ENCODE results near the gene EPSTI1. TPM values are rescaled to one million over a fixed set of nuclear protein-coding genes. Genes with fewer than 3 reads are reported as not detected.
"Not testable (repeated sequence)": the region's sequence is repeated elsewhere in the genome, so short reads cannot be mapped to it uniquely, and the experiment has no call there.

The EPSTI1 gene, protein sequence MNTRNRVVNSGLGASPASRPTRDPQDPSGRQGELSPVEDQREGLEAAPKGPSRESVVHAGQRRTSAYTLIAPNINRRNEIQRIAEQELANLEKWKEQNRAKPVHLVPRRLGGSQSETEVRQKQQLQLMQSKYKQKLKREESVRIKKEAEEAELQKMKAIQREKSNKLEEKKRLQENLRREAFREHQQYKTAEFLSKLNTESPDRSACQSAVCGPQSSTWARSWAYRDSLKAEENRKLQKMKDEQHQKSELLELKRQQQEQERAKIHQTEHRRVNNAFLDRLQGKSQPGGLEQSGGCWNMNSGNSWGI
- 1.5 and 9.4 TPM in 2 replicates for total RNA-seq (2014; rRNA removed; shearing (Covaris generic))
- 2.5 and 3.4 TPM in 2 replicates for polyA plus RNA-seq (2016; fragmentation: Nextera tagmentation; extraction: Ambion mirVana)

DNA sequence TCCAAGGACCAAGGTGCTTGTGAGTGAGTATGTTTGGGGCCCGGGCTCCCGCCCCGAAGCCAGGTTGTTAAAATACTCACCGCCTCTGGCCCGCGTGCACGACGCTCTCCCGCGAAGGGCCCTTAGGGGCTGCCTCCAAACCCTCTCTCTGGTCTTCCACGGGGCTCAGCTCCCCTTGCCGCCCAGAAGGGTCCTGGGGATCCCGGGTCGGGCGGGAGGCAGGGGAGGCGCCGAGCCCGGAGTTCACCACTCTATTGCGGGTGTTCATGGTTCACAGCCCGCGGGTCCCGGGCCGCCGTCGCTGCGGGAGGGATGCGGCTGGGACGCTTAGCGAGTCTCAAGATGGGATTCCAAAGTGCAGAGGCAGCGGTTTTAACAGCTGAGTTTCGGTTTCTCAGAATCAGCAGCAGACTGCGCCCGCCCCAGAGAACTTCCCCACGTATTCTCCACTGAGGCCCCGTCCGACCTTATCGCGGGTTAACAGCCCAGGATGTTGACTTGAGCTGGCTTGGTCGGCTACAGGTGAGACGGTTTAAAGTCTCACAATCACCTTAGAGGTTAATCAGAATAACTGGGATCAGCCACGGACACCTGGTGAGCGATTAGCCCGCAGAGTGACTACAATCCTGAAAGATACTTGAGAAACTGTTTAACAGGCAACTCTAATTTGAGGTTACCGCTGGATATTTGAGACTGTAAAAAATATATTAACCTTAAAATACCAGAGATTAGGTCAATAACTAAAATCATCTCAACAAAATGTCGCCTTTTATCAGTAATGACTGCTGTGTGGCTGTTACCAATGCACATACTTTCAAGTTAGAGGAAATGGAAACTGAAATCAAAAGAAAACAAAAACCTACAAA, at the start of gene EPSTI1:
Gene EPSTI1 (minus strand): TSS at position 344 of the 866 bp plus-strand sequence. CDS start 76 bp downstream, at position 268.
- TF ChIP-seq EZH2 (IDR thresholded peaks at IDR 0.05; ENCODE audit: insufficient read depth, poor library complexity, severe bottlenecking) (no peak), EZH2phosphoT487 (IDR thresholded peaks at IDR 0.05; ENCODE audit: insufficient read depth, low read depth) (no peak)
- in situ Hi-C loops (cut with MboI), result no loop called here
- H3K4me3 ChIP-seq, result peak within 1 kb of the TSS; percentile 79
- no peaks in the 10 kb centered on the region for H4K20me1 ChIP-seq (ENCODE audit: insufficient read depth)
- no peaks in the 10 kb centered on the region for H3K9me2 ChIP-seq (ENCODE audit: insufficient read depth)
- H3K9ac ChIP-seq, result peak within 1 kb of the TSS; percentile 72
- H3K27me3 ChIP-seq (replicated peaks; ENCODE audit: insufficient read depth), result no peaks in the 10 kb centered on the region
- peaks cover 17% of the 10 kb centered on the region for H3F3A ChIP-seq (ENCODE audit: insufficient read depth)
- peak within 1 kb of the TSS; percentile 91 for H2AFZ ChIP-seq
- peak within 1 kb of the TSS; percentile 76 for H3K4me2 ChIP-seq (ENCODE audit: unreplicated experiment)
- H3K79me2 ChIP-seq (ENCODE audit: insufficient read depth), result no peaks in the 10 kb centered on the region
- H3K27ac ChIP-seq, result no peak within 1 kb of the TSS; the same call in 1 of the 2 replicates
- DNase-seq, result peak; percentile 84
- H3K36me3 ChIP-seq (ENCODE audit: low read depth), result no peaks in the 10 kb centered on the region
- 3% methylated on average over 35 to 44 of the region's 45 CpGs for WGBS, 2 experiments (ENCODE audit: low coverage in 1 of 2, low lambda C conversion rate in 2 of 2, missing lambda C conversion rate in 2 of 2)
- H3K9me3 ChIP-seq (ENCODE audit: low read depth), result no peaks in the 10 kb centered on the region
- peaks cover 20% of the 10 kb centered on the region for H3K4me1 ChIP-seq (ENCODE audit: insufficient read depth)

DNA sequence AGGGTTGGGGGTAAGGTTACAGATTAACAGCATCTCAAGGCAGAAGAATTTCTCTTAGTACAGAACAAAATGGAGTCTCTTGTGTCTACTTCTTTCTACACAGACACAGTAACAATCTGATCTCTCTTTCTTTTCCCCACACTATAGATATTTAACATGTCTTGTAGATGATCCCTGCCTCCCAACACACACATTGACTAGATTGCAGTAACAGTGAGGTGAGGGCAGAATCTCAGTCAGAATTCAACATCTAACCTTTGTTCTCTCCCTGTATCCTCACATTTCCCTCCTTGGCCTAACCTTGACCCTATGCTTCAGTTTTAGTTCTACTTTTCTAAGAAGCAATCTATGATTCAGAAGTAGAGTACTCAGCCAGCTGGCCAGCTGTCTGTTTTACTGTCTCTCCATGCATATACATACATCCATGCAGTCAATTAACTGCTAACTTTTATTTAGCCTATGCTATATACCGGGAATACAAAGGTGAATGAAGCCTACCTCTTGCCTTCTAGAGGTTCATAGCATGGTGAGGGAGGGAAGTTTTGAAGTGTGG, 49.4 kb upstream of the EPSTI1 start:
- Histone ChIP-seq H2AFZ (no peak overlapping the region), H3K4me2 (ENCODE audit: unreplicated experiment) (no peak overlapping the region), H3K9me2 (ENCODE audit: insufficient read depth) (no peaks in the 10 kb centered on the region), H3K27me3 (replicated peaks; ENCODE audit: insufficient read depth) (no peaks in the 10 kb centered on the region), H4K20me1 (ENCODE audit: insufficient read depth) (0 out of 2 replicates have a peak, but pooled peaks cover 2% of the 10 kb centered on the region), H3K27ac (no peak overlapping the region), H3K9ac (no peak overlapping the region), H3K4me1 (ENCODE audit: insufficient read depth) (peaks cover 8% of the 10 kb centered on the region; the same call in 1 of the 2 replicates), H3F3A (ENCODE audit: insufficient read depth) (no peaks in the 10 kb centered on the region), H3K9me3 (ENCODE audit: low read depth) (no peaks in the 10 kb centered on the region), H3K79me2 (ENCODE audit: insufficient read depth) (peaks cover 94% of the 10 kb centered on the region), H3K4me3 (no peak overlapping the region), H3K36me3 (ENCODE audit: low read depth) (0 out of 2 replicates have a peak, but pooled peaks cover 4% of the 10 kb centered on the region)
- in situ Hi-C loops (cut with MboI), result no loop called here
- DNase-seq, result peak; percentile 15
- 89 to 100% methylated on average over 1 of the region's 1 CpG for WGBS, 2 experiments (ENCODE audit: low coverage in 1 of 2, low lambda C conversion rate in 2 of 2, missing lambda C conversion rate in 2 of 2)
- TF ChIP-seq EZH2phosphoT487 (IDR thresholded peaks at IDR 0.05; ENCODE audit: insufficient read depth, low read depth), result no peak
- no peak for TF ChIP-seq EZH2 (IDR thresholded peaks at IDR 0.05; ENCODE audit: insufficient read depth, poor library complexity, severe bottlenecking)

DNA sequence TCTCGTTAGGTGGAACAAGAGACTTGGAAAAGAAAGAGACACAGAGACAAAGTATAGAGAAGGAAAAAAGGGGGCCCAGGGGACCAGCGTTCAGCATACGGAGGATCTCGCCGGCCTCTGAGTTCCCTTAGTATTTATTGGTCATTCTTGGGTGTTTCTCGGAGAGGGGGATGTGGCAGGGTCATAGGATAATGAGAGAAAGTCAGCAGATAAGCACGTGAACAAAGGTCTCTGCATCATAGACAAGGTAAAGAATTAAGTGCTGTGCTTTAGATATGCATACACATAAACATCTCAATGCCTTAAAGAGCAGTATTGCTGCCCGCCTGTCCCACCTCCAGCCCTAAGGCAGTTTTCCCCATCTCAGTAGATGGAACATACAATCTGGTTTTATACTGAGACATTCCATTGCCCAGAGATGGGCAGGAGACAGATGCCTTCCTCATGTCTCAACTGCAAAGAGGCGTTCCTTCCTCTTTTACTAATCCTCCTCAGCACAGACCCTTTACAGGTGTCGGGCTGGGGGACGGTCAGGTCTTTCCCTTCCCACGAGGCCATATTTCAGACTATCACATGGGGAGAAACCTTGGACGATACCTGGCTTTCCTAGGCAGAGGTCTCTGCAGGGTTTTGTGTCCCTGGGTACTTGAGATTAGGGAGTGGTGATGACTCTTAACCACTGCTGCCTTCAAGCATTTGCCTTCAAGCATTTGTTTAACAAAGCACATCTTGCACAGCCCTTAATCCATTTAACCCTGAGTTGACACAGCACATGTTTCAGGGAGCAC, 48.7 kb upstream of the EPSTI1 start:
- H3K9ac ChIP-seq, result not testable (repeated sequence)
- WGBS, 2 experiments (ENCODE audit: low coverage in 1 of 2, low lambda C conversion rate in 2 of 2, missing lambda C conversion rate in 2 of 2), result 91 to 92% methylated on average over 13 of the region's 13 CpGs
- H3K79me2 ChIP-seq (ENCODE audit: insufficient read depth), result peaks cover 94% of the 10 kb centered on the region

DNA sequence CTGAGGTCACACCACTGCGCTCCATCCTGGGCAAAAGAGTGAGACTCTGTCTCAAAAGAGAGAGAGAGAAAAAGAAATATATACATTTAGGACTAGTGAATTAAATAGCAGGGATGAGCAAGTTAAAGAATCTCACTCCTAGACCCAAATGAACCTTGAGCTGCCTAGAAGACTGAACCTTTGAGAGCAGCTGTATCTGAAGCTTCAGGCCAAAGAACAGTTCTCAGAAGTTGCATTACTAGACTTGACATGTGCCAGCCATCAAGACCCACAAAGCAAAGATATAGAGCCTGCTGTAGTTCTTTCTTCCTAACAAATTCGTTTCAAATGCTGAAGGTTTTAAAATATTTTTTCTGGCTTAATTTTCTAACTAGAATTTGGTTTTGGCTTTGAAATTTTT, 47.9 kb upstream of the EPSTI1 start:
- no peak overlapping the region for H3K27ac ChIP-seq
- DNase-seq, result no peak
- no peaks in the 10 kb centered on the region for H4K20me1 ChIP-seq (ENCODE audit: insufficient read depth)
- no peak overlapping the region for H3K4me3 ChIP-seq
- WGBS, 2 experiments (ENCODE audit: low coverage in 1 of 2, low lambda C conversion rate in 2 of 2, missing lambda C conversion rate in 2 of 2), result 92 to 94% methylated on average over 2 of the region's 2 CpGs
- H3K4me2 ChIP-seq (ENCODE audit: unreplicated experiment), result no peak overlapping the region
- H3F3A ChIP-seq (ENCODE audit: insufficient read depth), result no peaks in the 10 kb centered on the region
- no peaks in the 10 kb centered on the region for H3K27me3 ChIP-seq (replicated peaks; ENCODE audit: insufficient read depth)
- H3K9me2 ChIP-seq (ENCODE audit: insufficient read depth), result no peaks in the 10 kb centered on the region
- no peak overlapping the region for H2AFZ ChIP-seq
- no peaks in the 10 kb centered on the region for H3K9me3 ChIP-seq (ENCODE audit: low read depth)
- peaks cover 94% of the 10 kb centered on the region for H3K79me2 ChIP-seq (ENCODE audit: insufficient read depth)
- 0 out of 2 replicates have a peak, but pooled peaks cover 4% of the 10 kb centered on the region for H3K36me3 ChIP-seq (ENCODE audit: low read depth)
- in situ Hi-C loops (cut with MboI), result no loop called here
- no peak overlapping the region for H3K9ac ChIP-seq
- peaks cover 8% of the 10 kb centered on the region; the same call in 1 of the 2 replicates for H3K4me1 ChIP-seq (ENCODE audit: insufficient read depth)
- no peak for TF ChIP-seq EZH2phosphoT487 (IDR thresholded peaks at IDR 0.05; ENCODE audit: insufficient read depth, low read depth)
- no peak for TF ChIP-seq EZH2 (IDR thresholded peaks at IDR 0.05; ENCODE audit: insufficient read depth, poor library complexity, severe bottlenecking)

More for the DNA sequence above, 48.7 kb upstream of the EPSTI1 start:
- H4K20me1 ChIP-seq (ENCODE audit: insufficient read depth); H3K9me2 ChIP-seq (ENCODE audit: insufficient read depth); H3K36me3 ChIP-seq (ENCODE audit: low read depth); H3F3A ChIP-seq (ENCODE audit: insufficient read depth); H3K9me3 ChIP-seq (ENCODE audit: low read depth); H3K4me1 ChIP-seq (ENCODE audit: insufficient read depth); H3K4me3 ChIP-seq; in situ Hi-C loops (cut with MboI); H2AFZ ChIP-seq; DNase-seq; H3K27me3 ChIP-seq (replicated peaks; ENCODE audit: insufficient read depth); H3K27ac ChIP-seq; H3K4me2 ChIP-seq (ENCODE audit: unreplicated experiment): not testable (repeated sequence)

Data from GM23248 (cell line).